Measurements from ENCODE around the gene SEMA6B.

DNA sequence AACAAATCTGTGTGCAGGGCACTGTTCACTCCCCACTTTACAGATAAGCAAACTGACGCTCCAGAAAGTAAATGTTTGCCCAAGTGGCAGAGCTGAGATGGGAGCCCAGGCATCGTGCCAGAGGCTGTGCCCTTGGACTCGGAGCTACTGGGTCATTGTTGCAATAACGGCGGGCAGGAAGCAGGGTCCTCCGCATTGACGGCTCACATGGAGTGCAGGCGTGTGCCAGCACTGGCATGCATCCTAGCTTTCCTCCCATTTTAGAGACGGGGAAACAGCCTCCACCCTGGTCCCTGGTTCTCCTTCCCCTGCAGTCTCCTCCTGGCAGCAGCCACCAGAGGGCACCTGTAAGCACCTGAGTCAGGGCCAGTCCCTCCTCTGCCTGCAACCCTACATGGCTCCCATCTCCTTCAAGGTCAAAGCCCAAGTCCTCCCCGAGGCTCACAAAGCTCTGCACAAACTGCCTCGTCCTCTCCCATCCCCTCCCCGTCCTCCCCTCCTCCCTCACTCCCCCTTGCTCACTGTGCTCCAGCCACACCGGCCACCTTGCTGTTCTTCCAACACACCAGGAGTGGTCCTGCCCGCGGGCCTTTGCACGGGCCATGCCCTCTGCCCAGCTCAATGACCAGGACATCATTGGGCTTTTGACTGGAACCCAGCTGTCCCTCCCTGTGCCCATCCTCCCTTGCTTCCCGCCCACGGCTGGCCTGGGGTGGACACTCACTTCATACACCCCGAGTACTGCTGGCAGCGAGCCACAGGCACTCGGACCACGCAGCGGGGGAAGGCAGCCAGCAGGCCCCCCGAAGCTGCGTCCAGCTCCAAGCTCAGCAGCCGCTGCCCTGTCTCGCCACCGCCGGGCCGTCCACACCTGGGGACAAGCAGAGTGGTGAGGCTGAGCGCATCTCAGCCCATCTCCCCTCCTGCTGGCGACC is 11.9 kb downstream of the SEMA6B start:
- TF ChIP-seq POLR2AphosphoS5 (IDR thresholded peaks at IDR 0.05; ENCODE audit: low read depth, low read length): no peak
- TF ChIP-seq TAF1 (IDR thresholded peaks at IDR 0.05; ENCODE audit: borderline replicate concordance, insufficient read depth, low read length): no peak
- TF ChIP-seq, protein P1, sequence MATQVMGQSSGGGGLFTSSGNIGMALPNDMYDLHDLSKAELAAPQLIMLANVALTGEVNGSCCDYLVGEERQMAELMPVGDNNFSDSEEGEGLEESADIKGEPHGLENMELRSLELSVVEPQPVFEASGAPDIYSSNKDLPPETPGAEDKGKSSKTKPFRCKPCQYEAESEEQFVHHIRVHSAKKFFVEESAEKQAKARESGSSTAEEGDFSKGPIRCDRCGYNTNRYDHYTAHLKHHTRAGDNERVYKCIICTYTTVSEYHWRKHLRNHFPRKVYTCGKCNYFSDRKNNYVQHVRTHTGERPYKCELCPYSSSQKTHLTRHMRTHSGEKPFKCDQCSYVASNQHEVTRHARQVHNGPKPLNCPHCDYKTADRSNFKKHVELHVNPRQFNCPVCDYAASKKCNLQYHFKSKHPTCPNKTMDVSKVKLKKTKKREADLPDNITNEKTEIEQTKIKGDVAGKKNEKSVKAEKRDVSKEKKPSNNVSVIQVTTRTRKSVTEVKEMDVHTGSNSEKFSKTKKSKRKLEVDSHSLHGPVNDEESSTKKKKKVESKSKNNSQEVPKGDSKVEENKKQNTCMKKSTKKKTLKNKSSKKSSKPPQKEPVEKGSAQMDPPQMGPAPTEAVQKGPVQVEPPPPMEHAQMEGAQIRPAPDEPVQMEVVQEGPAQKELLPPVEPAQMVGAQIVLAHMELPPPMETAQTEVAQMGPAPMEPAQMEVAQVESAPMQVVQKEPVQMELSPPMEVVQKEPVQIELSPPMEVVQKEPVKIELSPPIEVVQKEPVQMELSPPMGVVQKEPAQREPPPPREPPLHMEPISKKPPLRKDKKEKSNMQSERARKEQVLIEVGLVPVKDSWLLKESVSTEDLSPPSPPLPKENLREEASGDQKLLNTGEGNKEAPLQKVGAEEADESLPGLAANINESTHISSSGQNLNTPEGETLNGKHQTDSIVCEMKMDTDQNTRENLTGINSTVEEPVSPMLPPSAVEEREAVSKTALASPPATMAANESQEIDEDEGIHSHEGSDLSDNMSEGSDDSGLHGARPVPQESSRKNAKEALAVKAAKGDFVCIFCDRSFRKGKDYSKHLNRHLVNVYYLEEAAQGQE (IDR thresholded peaks at IDR 0.05; ENCODE audit: insufficient read depth in 1 of 2, low read depth in 2 of 2, low read length in 2 of 2): no peak
- TF ChIP-seq SIN3A (IDR thresholded peaks at IDR 0.05; ENCODE audit: borderline replicate concordance, insufficient read depth, low read length): no peak
